ENCODE results near the gene TIMP2.

- no peak for TF ChIP-seq RAD21 (IDR thresholded peaks at IDR 0.05; ENCODE audit: low read depth)
- no peak for TF ChIP-seq TCF7L2 (IDR thresholded peaks at IDR 0.05; ENCODE audit: borderline replicate concordance, extremely low read depth, insufficient read depth, insufficient read length)
- TF ChIP-seq CTCF (IDR thresholded peaks at IDR 0.05 in 2 of 3, conservative IDR thresholded peaks at IDR 0.05 in 1 of 3; ENCODE audit: borderline replicate concordance in 1 of 3, insufficient read depth in 1 of 3, low read depth in 2 of 3, low read length in 2 of 3), result no peak
- TF ChIP-seq SIN3A (IDR thresholded peaks at IDR 0.05; ENCODE audit: low read depth), result no peak
- no peak for TF ChIP-seq ZFX (IDR thresholded peaks at IDR 0.05)
- TF ChIP-seq EZH2 (IDR thresholded peaks at IDR 0.05), result no peak
- TF ChIP-seq SP1 (IDR thresholded peaks at IDR 0.05; ENCODE audit: low read depth), result no peak
- TF ChIP-seq CEBPB (IDR thresholded peaks at IDR 0.05; ENCODE audit: low read depth), result no peak
- TF ChIP-seq ELF1 (IDR thresholded peaks at IDR 0.05; ENCODE audit: borderline replicate concordance, low read depth), result no peak
- TF ChIP-seq, protein P1, sequence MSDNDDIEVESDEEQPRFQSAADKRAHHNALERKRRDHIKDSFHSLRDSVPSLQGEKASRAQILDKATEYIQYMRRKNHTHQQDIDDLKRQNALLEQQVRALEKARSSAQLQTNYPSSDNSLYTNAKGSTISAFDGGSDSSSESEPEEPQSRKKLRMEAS (IDR thresholded peaks at IDR 0.05), result no peak
- TF ChIP-seq YY1 (IDR thresholded peaks at IDR 0.05; ENCODE audit: extremely low read depth, insufficient replicate concordance, low read depth, low read length), result no peak
Observed at GRCh38 chr17:78822552-78822951, 102.6 kb downstream of the TIMP2 start.

Data from HCT116 (cell line).